Kidney tubule cell (primary cell): Measurements from ENCODE around the gene SHE.

Experiments
- DNase-seq: peaks from one replicate; pipeline ENCODE4 v3.0.0-alpha.2; 2018; ENCODE audit warnings: low spot score

The SHE gene

GRCh38 chr1:154479764-154480421 lies 22.3 kb downstream of the SHE start:
- DNase-seq: peak; percentile 84

- peak; percentile 30 for DNase-seq
Measured at GRCh38 chr1:154478639-154479038, 23.6 kb downstream of the SHE start.

DNA sequence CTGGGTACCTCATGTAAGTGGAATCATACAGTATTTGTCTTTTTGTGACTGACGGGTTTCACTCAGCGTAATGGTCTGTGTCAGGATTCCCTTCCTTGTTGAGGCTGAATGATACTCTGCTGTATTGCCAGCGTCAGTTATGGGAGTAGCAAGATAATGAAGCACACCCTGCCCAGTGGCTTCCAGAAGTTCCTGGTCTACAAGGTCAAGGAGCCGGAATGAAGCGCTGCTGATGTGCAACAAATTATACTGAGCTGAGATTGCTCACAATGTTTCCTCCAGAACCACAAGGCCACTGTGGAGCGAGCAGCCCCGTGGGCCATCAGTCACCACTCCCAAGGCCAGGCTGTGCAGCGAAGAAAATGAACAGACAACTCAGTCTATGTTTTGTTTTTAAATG lies 24.2 kb downstream of the SHE start:
- no peak for DNase-seq

DNA sequence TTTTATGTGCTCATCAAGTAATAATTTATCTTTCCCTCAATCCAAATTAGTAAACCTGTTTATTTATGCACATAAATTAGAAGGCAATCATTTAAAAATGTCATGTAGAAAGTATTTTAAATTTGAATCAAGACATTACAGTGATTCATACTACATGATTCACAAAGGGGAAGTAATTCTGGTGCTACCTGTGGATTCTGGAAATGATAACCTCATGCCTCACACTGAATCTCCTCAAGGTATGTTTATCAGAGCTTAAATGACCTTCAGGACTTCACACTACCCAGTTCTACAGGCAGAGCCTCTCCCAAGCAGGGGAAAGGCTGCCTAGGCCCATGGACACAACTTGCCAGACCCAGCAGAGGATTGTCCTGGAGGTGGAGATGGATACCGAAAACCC lies 25.4 kb downstream of the SHE start:
- DNase-seq: peak; percentile 72

DNA sequence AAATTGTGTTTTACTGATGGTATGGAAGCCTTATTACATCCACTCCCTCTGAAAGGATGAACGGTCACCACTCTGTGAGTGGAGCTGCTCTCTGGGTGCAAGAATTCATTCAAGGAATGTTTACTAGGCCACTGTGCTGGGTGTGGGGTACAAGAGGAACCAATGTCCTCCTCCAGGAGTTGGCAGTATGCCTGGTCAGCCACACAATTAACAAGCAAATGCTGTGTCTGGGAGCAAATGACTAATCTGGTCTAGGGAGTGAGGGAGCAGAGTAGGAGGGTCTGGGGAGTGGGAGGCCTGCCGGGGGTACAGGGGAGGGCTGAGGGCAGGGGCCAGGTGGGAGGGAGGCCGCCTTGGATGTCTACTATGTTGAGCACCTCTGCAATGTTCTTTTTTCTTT lies 27.4 kb downstream of the SHE start:
- peak; percentile 95 for DNase-seq

DNA sequence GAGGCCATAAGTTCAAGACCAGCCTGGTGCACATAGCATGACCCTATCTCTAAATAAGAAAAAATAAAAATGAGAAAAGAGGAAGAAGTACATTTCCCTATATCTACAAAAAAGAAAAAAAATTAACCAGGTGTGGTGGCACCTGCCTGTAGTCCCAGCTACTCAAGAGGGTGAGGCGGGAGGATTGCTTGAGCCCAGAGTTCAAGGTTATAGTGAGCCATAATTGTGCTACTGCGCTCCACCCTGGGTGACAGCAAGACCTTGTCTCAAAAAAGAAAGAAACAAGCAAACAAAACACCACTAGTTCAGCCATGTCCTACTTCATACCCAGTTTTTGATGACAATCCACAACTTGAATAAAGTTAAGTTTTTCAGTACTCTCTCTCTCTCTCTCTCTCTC lies 30.9 kb downstream of the SHE start:
- DNase-seq: no peak

DNA sequence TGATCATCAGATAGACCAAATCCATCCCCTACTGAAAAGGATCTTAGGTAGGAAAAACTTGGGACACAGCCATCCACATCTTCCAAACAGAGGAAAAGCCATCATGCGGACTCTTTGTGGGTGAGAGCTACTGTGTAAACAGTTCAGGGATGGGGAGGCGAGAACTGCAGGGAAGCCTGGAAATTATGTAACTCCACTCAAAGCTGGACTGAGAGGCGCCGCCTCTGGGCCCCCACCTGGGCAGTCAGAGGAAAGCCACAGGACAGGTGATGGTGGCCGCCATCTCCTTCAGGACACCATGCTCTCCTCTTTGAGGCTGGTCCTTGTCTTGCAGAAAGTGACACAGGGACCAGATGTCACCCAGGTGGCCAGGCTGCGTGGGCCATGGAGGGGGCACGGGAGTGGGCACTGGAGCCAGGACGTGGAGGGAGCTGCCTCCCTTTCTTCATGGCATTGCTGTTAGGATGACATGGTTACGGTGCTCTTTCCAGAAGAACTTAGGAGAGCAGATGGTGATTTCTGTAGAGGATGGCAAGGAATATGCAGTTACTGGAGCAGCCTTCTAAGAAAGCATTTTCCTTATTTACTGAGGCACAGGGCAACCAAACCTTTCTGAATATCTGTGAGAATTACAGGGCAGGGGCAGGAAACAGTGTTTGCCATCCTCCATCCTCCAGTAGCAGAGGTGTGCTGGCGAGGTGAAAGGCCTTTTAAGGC lies 32.2 kb downstream of the SHE start:
- no peak for DNase-seq

DNA sequence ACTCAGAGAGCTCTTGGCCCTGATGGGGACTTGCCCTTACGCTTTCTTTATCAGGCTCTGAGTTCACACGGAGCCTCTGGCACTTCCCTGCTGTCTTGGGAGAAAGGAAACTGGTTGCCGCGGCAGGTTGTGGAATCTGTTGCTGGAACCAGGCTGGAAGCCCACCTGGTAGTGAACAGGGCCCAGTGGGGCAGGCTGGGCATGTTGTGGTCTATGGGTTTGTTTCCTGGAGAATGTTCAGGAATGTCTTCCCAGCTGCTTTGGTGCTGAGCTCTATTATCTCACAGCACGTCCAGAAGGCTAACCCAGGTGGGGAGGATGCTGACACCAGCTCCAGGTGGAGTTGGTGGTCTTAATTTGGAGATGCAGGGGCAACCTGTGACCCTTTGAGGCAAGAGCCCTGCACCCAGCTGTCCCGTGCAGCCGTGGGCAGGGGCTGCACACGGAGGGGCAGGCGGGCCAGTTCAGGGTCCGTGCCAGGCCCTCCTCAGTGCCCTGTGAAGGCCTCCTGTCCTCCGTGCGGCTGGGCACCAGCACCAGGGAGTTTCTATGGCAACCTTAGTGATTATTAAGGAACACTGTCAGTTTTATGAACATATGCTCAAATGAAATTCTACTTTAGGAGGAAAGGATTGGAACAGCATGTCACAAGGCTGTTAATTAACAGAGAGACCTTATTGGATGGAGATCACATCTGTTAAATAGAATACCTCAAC lies 33.5 kb downstream of the SHE start:
- no peak for DNase-seq

DNA sequence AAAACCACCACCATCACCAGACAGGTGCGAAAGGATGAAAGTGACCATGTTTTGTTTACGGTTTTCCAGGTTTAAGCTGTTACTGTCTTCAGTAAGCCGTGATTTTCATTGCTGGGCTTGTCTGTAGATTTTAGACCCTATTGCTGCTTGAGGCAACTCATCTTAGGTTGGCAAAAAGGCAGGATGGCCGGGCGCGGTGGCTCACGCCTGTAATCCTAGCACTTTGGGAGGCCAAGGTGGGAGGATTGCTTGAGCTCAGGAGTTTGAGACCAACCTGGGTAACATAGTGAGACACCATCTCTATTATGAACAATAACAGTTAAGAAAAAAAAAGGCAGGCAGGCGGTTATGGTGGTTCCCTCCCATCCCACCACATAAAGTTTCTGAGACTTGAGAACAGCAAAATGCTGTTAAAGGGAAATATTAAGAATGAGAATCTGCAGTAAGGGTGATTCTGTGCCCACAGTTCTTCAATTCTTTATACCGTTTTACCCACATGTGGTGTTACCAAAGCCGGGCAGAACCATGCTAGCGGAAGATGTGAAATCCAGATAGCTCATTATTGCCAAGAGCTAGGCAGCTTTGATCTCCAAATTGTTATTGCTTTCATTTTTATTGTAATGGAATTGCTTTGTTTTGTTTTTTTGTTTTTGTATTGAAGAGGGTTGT lies 34.6 kb downstream of the SHE start:
- no peak for DNase-seq

- DNase-seq: no peak
Measured at GRCh38 chr1:154466921-154467417, 35.2 kb downstream of the SHE start.

- DNase-seq: no peak
Measured at GRCh38 chr1:154466206-154466605, 36.0 kb downstream of the SHE start.

GRCh38 chr1:154465621-154466195 lies 36.5 kb downstream of the SHE start:
- DNase-seq: no peak

DNA sequence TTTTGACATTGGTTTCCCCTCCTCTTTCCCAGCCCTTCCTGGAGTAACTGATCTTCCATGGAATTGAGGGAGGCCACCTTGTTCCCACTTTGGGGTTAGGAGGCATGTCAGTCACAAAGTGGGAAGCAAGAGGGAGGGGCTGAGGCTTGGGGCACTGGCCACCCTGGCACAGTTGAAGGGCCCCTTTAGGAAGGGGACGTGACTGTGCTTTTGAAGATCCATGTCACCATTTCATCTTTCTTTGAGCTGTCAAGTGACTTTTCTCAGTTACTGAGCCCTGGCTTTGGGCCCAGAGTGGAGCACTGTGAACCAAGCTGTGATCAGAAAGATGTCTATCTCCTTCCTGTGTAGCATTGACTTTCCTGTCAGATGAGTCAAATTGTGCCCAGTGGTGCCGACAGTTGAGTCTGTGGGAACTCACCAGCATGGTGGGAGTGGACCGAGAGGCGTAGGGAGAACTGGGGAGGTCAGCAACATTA lies 38.7 kb downstream of the SHE start:
- peak; percentile 16 for DNase-seq

DNA sequence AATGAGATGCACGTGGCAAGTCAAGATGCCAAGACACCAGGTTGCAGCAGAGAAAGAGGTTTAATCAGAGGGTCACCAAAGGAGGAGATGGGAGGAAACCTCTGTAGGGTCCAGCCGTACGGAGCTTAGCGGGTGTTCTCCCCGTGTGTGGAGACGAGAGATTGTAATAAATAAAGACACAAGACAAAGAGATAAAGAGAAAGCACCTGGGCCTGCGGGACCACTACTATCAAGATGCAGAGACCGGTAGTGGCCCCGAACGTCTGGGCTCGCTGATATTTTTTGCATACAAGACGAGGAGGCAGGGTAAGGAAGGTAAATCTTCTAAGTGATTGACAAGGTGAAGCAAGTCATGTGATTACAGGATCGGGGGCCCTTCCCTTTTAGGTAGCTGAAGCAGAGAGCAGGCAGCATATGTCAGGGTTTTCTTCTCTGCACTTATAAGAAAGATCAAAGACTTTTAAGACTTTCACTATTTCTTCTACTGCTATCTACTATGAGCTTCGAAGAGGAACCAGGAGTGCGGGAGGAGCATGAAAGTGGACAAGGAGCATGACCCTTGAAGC lies 41.4 kb downstream of the SHE start:
- no peak for DNase-seq

- no peak for DNase-seq
Measured at GRCh38 chr1:154459080-154459479, 43.1 kb downstream of the SHE start.

DNA sequence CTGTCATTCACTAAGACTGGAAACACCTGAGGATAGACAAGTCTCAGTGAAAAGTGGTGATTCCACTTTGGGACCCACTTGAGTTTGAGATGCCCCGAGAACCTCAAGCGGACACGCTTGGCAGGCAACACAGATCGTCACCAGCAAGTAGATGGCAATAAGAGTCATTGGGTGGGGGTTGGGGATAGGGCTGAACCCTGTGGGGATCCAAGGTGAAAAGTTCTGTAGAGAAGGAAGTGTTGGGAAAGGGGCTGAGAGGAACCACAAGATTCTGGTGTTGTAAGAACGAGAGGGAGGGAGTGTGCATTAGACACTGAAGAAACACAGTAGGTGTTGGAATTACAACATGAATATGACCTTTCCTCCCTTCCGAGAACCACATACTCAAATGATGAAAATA lies 45.6 kb downstream of the SHE start:
- no peak for DNase-seq

- no peak for DNase-seq
Measured at GRCh38 chr1:154454386-154455120, 47.7 kb downstream of the SHE start.

DNA sequence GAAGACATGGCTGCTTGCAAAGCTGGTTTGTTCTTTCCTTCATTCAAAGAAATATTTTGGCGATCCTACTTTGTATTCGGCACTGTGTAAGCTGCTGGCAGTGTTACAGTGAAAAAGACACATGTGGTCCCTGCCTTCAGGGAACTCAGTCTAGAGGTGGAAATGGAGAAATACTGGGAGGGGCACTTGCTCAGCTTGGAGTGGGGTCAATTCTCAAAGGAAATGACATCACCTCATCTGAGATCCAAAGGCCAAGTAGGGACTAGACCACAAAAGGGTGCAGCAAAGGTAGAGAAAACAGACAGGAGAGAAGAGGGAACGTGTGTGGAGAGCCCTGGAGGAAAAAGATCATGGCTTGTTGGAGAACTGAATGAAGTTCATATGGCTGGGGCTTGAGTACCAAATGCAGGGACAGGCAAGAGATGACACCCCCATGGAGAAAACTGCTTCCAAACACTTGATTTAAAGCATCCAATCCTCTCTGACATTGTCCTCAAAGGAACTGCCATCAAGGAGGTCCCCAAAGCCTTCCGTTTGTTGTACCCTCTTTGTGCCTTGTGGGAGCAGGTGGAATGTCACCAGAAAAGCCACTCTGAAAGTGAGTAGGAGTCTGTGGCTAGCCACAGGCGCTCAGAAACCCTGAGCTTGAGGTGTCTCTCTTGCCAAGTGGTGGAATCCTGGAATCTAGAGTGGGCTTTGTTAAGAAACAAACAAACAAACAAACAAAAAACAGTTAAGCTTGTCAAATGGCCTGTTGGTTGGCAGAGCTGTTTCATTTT lies 48.4 kb downstream of the SHE start:
- peak; percentile 61 for DNase-seq

- no peak for DNase-seq
Measured at GRCh38 chr1:154453161-154453560, 49.1 kb downstream of the SHE start.

DNA sequence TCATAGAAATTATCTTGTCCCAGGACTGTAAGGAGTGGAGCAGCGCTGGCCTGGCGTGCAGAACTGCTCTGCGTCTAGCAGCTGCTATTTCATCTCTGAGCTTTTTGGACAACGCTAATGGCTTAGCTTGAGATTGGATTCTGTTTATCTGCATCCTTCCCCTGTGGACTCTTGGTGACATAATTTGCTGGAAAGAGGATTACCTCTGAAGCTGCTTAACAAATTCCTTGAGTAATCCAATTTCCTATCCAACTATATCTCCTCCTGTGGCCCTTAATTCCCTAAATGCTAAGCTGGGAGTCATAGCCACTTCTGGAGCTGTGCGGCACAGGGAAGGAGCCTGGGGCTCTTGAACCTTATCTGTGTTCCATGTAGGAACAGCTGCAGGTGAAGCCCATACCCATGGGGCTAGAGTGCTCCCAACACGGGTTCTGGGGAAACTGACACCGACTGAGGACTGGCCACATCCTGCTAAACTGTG lies 53.8 kb downstream of the SHE start:
- DNase-seq: no peak
